ENCODE results near the gene CTU2.

The CTU2 gene

DNA sequence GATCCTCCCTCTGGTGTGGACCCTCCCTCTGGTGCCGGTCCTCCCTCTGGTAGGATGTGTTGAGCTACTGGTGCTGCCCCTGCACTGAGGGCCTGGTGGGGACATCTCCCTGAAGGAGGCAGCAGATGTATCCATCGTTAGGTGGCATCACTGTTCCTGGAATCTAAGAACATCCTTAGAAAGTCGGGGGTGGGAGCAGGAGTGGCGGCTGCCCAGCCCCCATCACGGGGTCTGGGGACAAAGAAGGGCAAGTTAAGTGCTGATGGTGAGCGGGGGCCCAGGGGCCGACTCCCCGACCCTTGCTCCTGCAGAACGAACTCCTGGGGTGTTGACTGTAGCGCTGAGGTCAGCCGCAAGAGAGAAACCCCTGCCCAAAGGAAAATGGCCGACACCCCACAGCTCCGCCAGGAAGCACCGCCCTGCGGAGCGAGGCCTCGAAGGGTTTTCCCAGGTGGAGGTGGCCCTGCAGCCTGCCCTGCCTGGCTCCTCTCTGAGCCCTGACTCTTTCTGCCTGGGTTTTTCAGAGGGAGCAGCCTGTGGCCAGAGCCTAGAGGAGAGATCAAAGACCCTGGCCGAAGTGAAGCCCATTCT, 5.5 kb downstream of the CTU2 start:
- H3K27me3 Mint-ChIP-seq, result no peaks in the 10 kb centered on the region
- no peak overlapping the region for H3K4me3 Mint-ChIP-seq
- peaks cover 13% of the 10 kb centered on the region for H3K4me1 Mint-ChIP-seq
- DNase-seq (no peak), ATAC-seq (no peak)
- no peak overlapping the region for H3K27ac Mint-ChIP-seq
- peaks cover 2% of the 10 kb centered on the region for H3K36me3 Mint-ChIP-seq (ENCODE audit: low read depth)
- no peaks in the 10 kb centered on the region for H3K9me3 Mint-ChIP-seq

- Mint-ChIP-seq H3K9me3 (no peaks in the 10 kb centered on the region), H3K4me3 (no peak overlapping the region)
Observed at GRCh38 chr16:88712362-88712979, 6.2 kb downstream of the CTU2 start.

DNA sequence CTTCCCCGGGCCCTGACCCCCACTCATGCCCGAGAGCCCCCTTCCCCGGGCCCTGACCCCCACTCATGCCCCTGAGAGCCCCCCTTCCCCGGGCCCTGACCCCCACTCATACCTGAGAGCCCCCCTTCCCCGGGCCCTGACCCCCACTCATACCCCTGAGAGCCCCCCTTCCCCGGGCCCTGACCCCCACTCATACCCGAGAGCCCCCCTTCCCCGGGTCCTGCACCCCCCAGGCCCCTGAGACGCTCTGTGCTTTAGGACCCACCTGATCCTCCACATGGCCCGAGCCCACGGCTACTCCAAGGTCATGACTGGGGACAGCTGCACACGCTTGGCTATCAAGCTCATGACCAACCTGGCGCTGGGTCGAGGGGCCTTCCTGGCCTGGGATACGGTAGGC, 6.8 kb downstream of the CTU2 start:
- no peak overlapping the region for H3K27ac Mint-ChIP-seq
- no peak overlapping the region for H3K4me3 Mint-ChIP-seq
- peaks cover 9% of the 10 kb centered on the region for H3K36me3 Mint-ChIP-seq (ENCODE audit: low read depth)
- H3K9me3 Mint-ChIP-seq, result no peaks in the 10 kb centered on the region
- ATAC-seq, result no peak
- H3K27me3 Mint-ChIP-seq, result no peaks in the 10 kb centered on the region
- H3K4me1 Mint-ChIP-seq, result peaks cover 5% of the 10 kb centered on the region
- no peak for DNase-seq

More at GRCh38 chr16:88712362-88712979, 6.2 kb downstream of the CTU2 start:
- peaks cover 7% of the 10 kb centered on the region for H3K36me3 Mint-ChIP-seq (ENCODE audit: low read depth)
- H3K4me1 Mint-ChIP-seq, result peaks cover 7% of the 10 kb centered on the region
- DNase-seq, result no peak
- H3K27ac Mint-ChIP-seq, result no peak overlapping the region
- ATAC-seq, result no peak
- no peaks in the 10 kb centered on the region for H3K27me3 Mint-ChIP-seq

DNA sequence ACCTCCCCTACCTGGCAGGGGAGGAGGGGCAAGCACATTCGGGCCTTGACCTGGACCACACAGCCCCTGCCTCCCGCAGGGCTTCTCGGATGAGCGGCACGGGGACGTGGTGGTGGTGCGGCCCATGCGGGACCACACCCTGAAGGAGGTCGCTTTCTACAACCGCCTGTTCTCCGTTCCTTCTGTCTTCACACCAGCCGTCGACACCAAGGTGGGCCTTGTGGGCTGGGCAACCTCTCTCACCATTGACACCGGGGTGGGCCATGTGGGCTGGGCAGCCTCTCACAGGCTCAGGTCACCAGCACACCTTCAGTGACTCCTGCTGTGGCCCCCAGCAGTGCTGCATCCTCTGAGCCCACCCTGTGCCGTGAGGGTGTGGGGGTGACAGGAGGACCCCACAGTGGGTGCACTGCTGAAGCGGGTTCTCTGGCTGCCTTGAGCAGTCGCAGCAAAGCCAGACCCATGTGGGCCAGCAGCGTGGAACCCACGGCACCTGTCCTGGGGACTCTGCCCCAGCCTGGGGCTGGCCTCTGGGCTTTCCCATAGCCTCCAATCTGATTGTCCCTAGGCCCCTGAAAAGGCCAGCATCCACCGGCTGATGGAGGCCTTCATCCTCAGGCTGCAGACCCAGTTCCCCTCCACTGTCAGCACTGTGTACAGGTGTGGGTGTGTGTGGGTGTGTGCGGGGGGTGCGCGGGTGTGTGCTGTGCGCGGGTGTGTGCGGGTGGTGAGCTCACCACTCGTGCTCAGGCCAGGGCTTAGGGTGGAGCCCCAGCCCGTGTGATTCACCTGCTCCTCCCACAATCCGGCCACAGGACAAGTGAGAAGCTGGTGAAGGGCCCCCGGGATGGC, 7.5 kb downstream of the CTU2 start:
- ATAC-seq, result no peak
- no peak for DNase-seq
- no peaks in the 10 kb centered on the region for H3K9me3 Mint-ChIP-seq

DNA sequence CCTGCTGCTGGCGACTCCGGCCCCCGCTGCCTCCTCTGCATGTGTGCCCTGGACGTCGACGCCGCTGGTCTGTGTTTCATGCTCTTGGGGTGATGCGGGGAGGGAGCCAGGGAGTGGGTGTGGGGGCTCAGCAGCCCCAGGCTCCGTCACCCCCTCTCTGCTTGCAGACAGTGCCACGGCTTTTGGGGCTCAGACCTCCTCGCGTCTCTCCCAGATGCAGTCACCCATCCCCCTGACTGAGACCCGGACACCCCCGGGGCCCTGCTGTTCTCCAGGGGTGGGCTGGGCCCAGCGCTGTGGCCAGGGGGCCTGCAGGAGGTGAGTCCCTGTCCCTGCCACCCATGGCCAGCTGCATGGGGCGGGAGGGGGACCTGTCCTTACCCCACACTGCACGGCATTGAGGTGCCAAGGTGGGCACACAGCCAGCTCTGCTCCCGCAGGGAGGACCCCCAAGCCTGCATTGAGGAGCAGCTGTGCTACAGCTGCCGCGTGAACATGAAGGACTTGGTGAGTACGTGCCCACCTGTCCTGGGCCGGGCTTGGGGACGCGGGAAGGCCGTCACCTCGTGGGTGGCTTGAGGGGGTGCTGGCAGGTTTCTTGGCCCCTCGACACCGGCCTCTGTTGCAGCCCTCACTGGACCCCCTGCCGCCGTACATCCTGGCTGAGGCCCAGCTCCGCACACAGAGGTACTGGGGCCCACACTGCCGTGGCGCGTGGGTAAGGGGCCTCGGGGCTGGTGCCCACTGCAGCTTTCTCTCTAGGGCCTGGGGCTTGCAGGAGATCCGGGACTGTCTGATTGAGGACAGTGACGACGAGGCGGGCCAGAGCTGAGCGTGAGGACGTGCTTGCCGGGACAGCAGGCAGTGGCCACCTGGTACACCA, 8.4 kb downstream of the CTU2 start:
- Mint-ChIP-seq H3K27me3 (no peaks in the 10 kb centered on the region), H3K4me3 (no peak overlapping the region), H3K9me3 (no peaks in the 10 kb centered on the region), H3K27ac (no peak overlapping the region), H3K4me1 (peaks cover 5% of the 10 kb centered on the region), H3K36me3 (ENCODE audit: low read depth) (peaks cover 13% of the 10 kb centered on the region)
- no peak for ATAC-seq
- no peak for DNase-seq

More for the DNA sequence above, 7.5 kb downstream of the CTU2 start:
- H3K36me3 Mint-ChIP-seq (ENCODE audit: low read depth), result peaks cover 13% of the 10 kb centered on the region
- H3K27ac Mint-ChIP-seq, result no peak overlapping the region
- no peaks in the 10 kb centered on the region for H3K27me3 Mint-ChIP-seq
- peaks cover 5% of the 10 kb centered on the region for H3K4me1 Mint-ChIP-seq
- no peak overlapping the region for H3K4me3 Mint-ChIP-seq

- H3K4me3 Mint-ChIP-seq, result no peak overlapping the region
- peaks cover 4% of the 10 kb centered on the region for H3K4me1 Mint-ChIP-seq
- no peaks in the 10 kb centered on the region for H3K27me3 Mint-ChIP-seq
- DNase-seq (no peak), ATAC-seq (no peak)
- no peak overlapping the region for H3K27ac Mint-ChIP-seq
- no peaks in the 10 kb centered on the region for H3K9me3 Mint-ChIP-seq
- peaks cover 13% of the 10 kb centered on the region for H3K36me3 Mint-ChIP-seq (ENCODE audit: low read depth)
Observed at GRCh38 chr16:88715312-88716190, 9.2 kb downstream of the CTU2 start.

DNA sequence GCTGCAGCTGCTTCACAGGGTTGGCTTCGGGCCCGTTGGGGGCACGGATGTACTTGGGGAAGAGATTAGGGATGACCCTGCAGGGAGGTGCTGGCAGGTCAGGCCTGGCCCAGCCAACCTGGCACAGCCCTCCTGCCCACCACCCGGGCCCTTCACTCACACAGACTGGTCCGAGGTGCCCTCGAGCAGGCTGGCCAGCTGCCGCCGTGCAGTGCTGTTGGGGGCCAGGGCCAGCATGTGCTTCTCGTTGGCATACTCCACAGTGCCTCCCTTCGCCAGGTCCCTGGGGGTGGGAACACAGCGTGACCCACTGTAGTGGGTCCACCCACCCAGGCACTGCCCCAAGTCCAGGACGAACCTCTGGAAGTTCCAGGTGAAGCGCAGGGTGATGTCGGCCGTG, 9.9 kb downstream of the CTU2 start:
- peaks cover 13% of the 10 kb centered on the region for H3K36me3 Mint-ChIP-seq (ENCODE audit: low read depth)
- H3K4me1 Mint-ChIP-seq, result no peaks in the 10 kb centered on the region
- no peak for ATAC-seq
- DNase-seq, result no peak
- H3K27me3 Mint-ChIP-seq, result no peaks in the 10 kb centered on the region
- no peaks in the 10 kb centered on the region for H3K9me3 Mint-ChIP-seq
- no peak overlapping the region for H3K27ac Mint-ChIP-seq
- H3K4me3 Mint-ChIP-seq, result no peak overlapping the region

GRCh38 chr16:88716601-88717001, 10.3 kb downstream of the CTU2 start:
- Mint-ChIP-seq H3K27me3 (no peaks in the 10 kb centered on the region), H3K9me3 (no peaks in the 10 kb centered on the region), H3K27ac (no peak overlapping the region), H3K4me3 (no peak overlapping the region), H3K36me3 (ENCODE audit: low read depth) (peaks cover 13% of the 10 kb centered on the region), H3K4me1 (no peaks in the 10 kb centered on the region)
- no peak for DNase-seq
- no peak for ATAC-seq

DNA sequence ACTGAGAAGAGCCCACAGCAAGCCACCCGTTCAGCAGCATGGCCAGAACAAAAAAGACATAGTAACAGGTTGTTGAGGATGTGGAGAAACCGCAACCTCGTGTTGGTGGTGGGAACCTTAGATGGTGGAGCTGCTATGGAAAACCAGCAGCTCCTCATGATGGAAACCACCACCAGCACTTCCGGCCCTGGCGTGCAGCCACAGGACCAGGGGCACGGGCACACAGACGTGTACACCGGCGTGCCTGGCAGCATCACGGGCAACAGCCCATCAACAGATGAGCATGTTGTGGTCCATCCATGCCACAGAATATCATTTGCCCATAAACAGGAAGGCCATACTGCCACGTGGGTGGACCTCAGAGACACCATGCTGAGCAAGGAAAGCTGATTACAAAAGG, 11.9 kb downstream of the CTU2 start:
- ATAC-seq, result no peak
- H3K27ac Mint-ChIP-seq, result no peak overlapping the region
- DNase-seq, result no peak
- no peaks in the 10 kb centered on the region for H3K27me3 Mint-ChIP-seq
- H3K36me3 Mint-ChIP-seq (ENCODE audit: low read depth), result peaks cover 13% of the 10 kb centered on the region
- H3K4me1 Mint-ChIP-seq, result no peaks in the 10 kb centered on the region
- no peak overlapping the region for H3K4me3 Mint-ChIP-seq
- no peaks in the 10 kb centered on the region for H3K9me3 Mint-ChIP-seq

DNA sequence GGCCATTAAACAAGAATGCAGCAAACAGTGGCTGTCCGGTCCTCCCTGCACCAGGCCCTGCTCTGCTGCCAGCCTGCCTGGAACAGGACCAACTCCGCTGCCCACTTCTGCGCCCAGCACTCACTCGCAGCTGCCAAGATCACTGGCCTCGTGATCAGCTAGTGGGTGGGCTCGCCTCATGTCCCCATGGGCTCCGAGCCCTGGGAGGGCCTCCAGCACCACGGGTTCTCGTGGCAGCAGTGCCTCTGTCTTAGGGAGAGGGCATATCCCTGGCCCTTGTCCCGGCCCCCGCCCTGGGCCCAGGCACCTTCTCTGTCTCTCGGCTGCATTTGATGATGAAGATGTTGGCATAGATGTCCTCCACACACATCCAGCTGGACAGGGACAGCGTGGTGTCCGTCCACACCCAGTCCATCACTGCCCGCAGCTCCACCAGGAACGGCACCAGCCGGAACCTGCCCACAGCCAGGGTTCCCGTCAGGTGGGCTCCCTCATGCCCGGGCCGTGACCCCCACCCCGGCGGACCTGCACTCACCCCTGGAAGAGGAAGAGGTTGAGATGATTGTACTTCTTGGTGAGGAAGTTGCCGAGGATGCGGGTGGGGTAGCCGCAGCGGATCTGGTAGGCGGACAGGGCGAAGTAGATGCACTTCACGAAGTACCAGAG, 13.1 kb downstream of the CTU2 start:
- H3K9me3 Mint-ChIP-seq, result no peaks in the 10 kb centered on the region

DNA sequence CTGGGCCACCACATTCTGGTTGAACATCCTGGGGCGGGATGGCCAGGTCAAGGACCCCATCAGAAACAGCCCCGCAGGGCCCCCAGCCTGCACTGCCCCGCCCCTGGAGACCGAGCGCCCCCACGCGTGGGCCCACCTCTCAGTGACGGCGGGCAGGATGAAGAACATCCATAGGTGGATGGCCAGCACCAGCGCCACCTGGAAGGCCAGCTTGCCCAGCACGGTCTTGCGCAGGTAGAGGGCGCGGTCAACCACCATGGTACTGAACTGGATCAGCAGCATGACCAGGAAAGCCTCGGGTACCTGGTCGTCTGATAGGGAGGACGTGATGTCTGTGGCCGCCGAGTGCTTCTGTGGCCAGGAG, 13.6 kb downstream of the CTU2 start:
- H3K36me3 Mint-ChIP-seq (ENCODE audit: low read depth), result peaks cover 16% of the 10 kb centered on the region
- DNase-seq (no peak), ATAC-seq (no peak)
- H3K4me3 Mint-ChIP-seq, result no peak overlapping the region
- H3K27me3 Mint-ChIP-seq, result no peaks in the 10 kb centered on the region
- no peaks in the 10 kb centered on the region for H3K4me1 Mint-ChIP-seq
- H3K27ac Mint-ChIP-seq, result no peak overlapping the region
- no peaks in the 10 kb centered on the region for H3K9me3 Mint-ChIP-seq

More for the DNA sequence above, 13.1 kb downstream of the CTU2 start:
- no peak for DNase-seq
- H3K4me3 Mint-ChIP-seq, result no peak overlapping the region
- ATAC-seq, result no peak
- peaks cover 13% of the 10 kb centered on the region for H3K36me3 Mint-ChIP-seq (ENCODE audit: low read depth)
- H3K4me1 Mint-ChIP-seq, result no peaks in the 10 kb centered on the region
- no peaks in the 10 kb centered on the region for H3K27me3 Mint-ChIP-seq
- H3K27ac Mint-ChIP-seq, result no peak overlapping the region

DNA sequence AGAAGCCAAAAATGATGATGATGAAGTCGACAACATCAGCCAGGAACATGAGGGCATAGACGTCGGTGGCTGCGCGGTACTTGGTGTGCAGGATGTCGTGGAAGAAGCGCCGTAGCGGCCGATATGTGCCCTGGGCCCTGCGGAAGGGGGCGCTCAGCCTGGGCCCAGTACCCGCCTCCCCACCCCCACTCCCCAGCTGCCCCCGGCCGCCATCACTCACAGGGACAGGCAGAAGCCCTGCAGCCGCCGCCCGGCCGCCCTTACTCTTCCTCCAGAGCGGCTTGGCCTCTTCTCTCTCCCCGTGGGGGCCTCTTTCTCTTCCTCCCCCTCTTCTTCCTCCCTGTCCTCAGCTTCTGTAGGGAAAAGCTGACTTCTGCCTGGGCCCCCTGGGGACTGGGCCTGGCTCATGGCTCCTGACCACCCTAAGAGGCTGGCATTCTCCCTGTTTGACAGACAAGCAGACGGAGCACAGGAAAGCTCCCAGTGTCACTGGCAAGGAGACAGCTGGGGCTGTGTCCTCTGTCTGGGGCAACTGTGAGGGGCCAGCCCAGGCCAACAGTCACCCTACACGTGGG, 14.2 kb downstream of the CTU2 start:
- DNase-seq (no peak), ATAC-seq (no peak)
- H3K9me3 Mint-ChIP-seq, result no peaks in the 10 kb centered on the region
- peaks cover 14% of the 10 kb centered on the region for H3K36me3 Mint-ChIP-seq (ENCODE audit: low read depth)
- no peak overlapping the region for H3K27ac Mint-ChIP-seq
- no peaks in the 10 kb centered on the region for H3K27me3 Mint-ChIP-seq
- no peak overlapping the region for H3K4me3 Mint-ChIP-seq
- no peaks in the 10 kb centered on the region for H3K4me1 Mint-ChIP-seq

DNA sequence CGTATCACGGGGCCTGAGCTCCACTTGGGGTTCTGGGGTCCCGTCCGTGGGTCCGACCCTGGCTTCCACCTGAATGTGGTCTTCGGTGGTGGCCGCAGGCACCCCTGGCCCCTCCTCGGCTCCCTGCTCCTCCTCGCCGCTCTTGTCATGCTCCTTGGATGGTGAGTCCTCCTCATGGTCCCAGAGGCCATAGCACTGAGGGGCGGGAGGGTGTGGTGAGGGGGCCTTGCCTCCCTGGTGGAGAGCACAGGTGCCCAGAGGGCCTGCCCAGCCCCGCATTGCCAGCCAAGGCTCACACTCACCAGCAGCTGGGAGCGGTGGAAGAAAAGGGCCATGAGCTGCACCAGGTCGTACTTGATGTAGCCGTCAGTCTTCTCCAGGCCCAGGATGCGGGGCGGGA, 14.9 kb downstream of the CTU2 start:
- H3K4me1 Mint-ChIP-seq, result no peaks in the 10 kb centered on the region
- no peak overlapping the region for H3K27ac Mint-ChIP-seq
- H3K27me3 Mint-ChIP-seq, result no peaks in the 10 kb centered on the region
- DNase-seq, result no peak
- no peaks in the 10 kb centered on the region for H3K9me3 Mint-ChIP-seq
- ATAC-seq, result no peak
- peaks cover 14% of the 10 kb centered on the region for H3K36me3 Mint-ChIP-seq (ENCODE audit: low read depth)
- no peak overlapping the region for H3K4me3 Mint-ChIP-seq
